A204.1 (cell line): ENCODE data around the gene TRIM59.
"Not testable (repeated sequence)": the region's sequence is repeated elsewhere in the genome, so short reads cannot be mapped to it uniquely, and the experiment has no call there.

Experiments
- FAIRE-seq: peaks from 2 replicates; lab custom pipeline; 2012; peaks lifted over from hg19 to GRCh38; lab: Jason Lieb, UNC

The TRIM59 gene

GRCh38 chr3:160455846-160456245 lies 6.3 kb upstream of the TRIM59 start:
- no peak for FAIRE-seq

GRCh38 chr3:160454995-160455394 lies 5.4 kb upstream of the TRIM59 start:
- FAIRE-seq = no peak

DNA sequence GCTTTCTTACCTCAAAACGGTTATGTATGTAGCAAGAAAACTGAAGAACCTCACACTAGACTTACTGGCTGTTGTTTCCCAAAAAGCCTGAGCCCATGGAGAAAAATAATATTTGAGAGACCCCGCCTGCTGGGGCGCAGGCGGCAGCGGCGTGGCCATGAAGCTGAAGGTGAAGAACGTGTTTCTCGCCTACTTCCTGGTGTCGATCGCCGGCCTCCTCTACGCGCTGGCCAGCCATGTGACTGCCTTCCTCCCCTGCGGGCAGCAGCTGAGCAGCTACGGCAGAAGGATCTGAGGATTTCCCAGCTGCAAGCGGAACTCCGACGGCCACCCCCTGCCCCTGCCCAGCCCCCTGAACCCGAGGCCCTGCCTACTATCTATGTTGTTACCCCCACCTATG lies 2.7 kb upstream of the TRIM59 start:
- not testable (repeated sequence) for FAIRE-seq

DNA sequence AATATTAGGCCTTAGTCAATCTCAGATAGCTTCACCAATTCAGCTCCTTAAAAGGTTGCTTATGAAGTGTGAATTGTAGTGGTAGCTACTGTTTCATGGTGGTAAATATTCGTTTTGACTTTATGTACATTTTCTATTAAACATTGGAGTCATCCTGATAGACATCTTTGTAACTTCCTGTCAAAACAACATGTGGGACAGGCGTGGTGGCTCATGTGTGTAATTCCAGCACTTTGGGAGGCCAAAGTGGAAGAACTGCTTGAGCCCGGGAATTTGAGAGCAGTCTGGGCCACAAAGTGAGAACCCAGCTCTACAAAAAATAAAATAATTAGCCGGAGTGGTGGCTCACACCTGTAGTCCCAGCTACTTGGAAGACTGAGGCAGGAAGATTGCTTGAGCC lies 2.0 kb upstream of the TRIM59 start:
- FAIRE-seq = no peak

DNA sequence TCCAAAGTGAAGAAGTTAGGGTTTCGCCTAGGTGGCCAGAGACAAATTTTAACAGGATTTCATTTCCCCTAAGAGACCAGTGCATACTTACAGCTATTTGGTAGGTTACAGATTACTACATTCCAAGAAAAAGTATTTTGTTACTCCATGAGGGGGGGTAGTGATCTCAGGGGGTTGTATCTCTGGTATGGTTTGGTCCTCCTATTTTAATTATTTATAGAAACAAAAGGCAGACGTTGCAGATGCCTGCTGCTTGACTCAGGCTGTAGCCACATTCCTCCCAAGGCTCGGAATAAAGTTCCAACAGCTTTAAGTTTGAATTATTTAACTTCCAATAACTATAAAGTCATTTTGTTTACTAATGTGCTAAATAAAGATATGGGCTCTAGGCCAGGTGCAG lies 1.3 kb upstream of the TRIM59 start:
- no peak for FAIRE-seq

DNA sequence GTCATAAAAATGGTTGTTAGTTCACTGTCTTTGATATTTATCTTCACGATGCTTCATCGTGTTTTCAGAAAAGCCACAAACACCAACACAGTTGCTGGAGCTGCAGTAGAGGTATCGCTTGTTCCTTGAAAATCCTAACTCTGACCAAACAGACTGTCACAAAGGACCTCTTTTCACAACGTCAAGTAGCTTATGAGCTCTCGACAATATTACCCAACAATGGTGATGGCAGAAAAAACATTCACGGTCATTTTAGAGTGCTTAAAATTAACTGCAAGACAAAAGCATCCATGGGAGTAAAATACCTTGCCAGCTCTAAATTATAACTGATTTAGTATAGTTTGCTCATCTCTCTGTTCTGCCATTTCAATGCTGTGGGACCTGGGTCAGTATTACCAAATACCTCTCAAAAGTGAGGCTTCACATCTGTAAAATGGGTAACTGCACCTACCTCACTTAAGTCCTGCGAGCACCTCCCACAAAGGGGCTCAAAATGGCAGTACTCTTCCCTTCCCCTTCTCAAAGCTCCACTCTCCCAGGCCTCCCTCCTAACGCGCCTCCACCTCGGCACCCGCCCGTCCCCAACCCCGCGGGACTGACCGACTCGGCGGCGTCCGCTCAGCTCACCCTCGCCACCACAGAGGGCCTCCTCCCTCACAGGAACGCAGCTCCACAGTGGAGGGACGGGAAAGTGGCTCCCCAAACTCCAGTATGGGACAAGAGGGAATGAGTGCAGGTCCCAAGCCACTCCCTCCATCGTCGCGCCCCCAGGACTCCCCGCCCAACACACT lies 546 bp downstream of the TRIM59 start:
- FAIRE-seq = no peak

DNA sequence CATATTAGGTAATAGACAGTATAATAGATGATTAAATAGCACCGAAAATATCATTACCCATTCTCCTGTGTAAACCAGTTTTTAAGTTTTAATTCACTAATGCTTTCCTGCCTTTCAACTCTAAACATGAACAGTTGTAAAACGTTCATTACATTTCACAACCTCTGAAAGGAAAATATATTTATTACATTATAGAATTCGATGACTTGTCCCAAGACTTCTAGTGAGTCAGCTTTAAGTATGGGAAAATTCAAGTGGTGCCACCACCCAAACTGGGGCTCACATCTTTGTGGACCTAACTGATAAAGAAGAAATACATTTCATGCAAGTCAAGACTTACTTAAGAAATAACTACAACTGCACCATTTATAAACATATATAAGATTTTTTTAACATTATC lies 2.0 kb downstream of the TRIM59 start:
- no peak for FAIRE-seq

DNA sequence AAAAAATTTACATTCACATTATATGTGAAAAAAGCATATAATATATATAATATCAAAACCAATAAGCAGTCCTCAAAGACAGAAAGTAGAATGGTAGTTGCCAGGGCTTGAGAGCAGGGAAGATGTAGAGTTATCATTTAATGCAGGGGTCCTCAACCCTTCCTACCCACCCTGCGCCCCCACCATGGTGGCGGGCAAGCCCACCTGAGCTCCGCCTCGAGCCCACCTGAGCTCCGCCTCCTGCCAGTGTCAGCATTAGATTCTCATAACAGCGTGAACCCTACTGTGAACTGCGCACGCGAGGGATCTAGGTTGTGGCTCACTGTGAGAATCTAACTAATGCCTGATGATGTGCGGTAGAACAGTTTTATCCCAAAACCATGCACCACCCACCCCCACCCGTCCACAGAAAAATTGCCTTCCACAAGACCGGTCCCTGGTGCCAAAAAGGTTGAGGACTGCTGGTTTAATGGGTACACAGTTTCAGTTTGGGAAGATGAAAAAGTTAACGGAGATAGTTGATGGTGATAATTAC lies 3.0 kb downstream of the TRIM59 start:
- no peak for FAIRE-seq

DNA sequence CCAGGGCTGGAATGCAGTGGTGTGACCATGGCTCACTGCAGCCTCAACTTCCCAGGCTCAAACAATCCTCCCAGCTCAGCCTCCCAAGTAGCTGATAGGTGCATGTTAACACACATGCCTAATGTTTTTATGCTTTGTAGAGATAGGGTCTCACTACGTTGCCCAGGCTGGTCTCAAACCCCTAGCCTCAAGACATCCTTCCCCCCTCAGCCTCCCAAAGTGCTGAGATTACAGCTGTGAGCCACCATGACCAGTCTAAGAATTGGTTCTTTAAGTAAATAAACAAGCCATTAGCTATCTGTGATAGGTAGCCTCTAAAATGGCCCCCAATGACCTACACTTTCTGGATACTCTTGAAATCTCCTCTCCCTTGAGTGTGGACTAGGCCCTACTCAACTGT lies 3.7 kb downstream of the TRIM59 start:
- FAIRE-seq = no peak

GRCh38 chr3:160444411-160444810 lies 5.2 kb downstream of the TRIM59 start:
- no peak for FAIRE-seq

DNA sequence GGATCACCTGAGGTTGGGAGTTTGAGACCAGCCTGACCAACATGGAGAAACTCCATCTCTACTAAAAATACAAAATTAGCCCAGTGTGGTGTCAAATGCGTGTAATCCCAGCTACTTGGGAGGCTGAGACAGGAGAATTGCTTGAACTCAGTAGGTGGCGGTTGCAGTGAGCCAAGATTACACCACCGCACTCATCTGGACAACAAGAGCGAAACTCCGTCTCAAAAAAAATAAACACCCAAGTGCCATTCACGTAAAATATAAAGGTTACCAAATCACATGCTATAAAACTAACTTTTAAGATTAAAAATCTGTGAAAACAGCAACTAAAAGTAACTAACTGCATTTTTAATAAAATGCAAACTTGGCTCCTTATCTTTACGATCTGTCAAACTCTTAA lies 8.9 kb downstream of the TRIM59 start:
- FAIRE-seq = no peak

- no peak for FAIRE-seq
These were observed 12.5 kb downstream of the TRIM59 start for GRCh38 chr3:160437083-160437455.

DNA sequence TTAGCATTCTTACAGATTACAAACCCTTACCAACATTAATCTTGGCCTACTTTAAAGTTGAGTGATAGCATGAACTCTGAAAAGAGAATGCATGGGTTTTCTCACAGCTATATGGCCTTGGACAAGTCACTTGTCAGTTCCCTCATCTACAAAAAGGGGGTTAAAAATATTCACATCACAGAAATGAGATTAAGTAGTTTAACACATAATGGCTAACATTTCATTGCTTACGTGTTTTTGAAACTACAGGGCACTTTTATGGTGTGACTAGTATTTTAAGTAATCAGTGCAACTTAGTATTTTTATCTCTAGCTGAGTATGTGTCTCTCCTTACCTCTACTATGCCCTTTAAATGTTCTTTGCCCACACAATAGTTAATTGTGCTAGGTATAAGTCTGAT lies 13.8 kb downstream of the TRIM59 start:
- FAIRE-seq = no peak

DNA sequence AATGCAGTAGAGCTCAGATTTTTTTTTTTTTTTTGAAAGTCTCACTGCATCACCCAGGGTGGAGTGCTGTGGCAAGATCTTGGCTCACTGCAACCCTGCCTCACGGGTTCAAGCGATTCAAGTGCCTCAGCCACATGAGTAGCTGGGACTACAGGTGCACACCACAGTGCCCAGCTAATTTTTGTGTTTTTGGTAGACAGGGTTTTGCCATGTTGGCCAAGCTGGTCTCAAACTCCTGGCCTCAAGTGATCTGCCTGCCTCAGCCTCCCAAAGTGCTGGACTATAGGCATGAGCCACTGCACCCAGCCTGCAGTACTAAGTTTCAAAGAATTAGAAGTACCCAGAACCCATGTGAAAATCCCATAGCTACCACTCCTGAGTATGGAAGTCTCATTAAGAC lies 14.5 kb downstream of the TRIM59 start:
- no peak for FAIRE-seq

GRCh38 chr3:160434071-160434470 lies 15.5 kb downstream of the TRIM59 start:
- no peak for FAIRE-seq

DNA sequence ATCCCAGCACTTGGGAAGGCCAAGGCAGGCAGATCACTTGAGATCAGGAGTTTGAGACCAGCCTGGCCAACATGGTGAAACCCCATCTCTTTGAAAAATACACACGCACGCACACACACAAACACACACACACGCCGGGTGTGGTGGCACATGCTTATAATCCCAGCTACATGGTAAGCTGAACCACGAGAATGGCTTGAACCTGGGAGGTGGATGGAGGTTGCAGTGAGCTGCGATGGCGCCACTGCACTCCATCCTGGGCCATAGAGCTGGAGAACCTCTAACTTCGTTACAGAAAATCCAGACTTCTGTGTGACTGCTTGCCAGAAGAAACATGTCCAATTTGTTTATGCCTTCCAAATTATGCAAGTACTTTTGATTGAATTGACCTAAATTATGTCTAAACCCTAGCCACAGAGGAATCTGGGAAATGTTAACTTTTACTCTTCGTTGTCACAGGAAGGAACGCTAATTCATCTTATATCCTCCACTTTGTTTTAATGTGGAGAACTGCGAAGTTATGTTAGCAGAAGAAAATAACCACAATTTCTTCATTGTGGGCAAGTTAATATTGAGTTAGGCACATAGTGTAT lies 21.7 kb downstream of the TRIM59 start:
- no peak for FAIRE-seq

DNA sequence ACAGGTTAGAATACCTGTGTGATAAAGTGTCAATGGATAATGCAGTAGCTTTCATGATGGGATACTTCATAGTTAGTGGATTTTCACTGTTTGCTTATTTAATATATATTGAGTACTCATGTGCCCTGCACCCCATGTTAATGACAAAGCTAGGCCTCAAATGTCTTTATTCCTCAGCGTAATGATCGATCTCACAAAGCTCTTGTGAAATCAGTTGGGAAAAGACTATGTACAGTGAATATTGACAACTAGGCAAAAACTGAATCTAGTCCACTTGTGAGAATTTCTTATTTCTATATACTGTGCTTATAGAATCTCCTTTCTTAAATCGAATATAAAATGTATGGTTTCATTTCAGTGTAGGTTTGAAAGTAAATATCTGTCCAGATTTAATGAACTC lies 32.3 kb downstream of the TRIM59 start:
- no peak for FAIRE-seq

GRCh38 chr3:160413613-160414248 lies 35.9 kb downstream of the TRIM59 start:
- peak; percentile 93 for FAIRE-seq

- no peak for FAIRE-seq
These were observed 37.1 kb downstream of the TRIM59 start for GRCh38 chr3:160412477-160412876.

DNA sequence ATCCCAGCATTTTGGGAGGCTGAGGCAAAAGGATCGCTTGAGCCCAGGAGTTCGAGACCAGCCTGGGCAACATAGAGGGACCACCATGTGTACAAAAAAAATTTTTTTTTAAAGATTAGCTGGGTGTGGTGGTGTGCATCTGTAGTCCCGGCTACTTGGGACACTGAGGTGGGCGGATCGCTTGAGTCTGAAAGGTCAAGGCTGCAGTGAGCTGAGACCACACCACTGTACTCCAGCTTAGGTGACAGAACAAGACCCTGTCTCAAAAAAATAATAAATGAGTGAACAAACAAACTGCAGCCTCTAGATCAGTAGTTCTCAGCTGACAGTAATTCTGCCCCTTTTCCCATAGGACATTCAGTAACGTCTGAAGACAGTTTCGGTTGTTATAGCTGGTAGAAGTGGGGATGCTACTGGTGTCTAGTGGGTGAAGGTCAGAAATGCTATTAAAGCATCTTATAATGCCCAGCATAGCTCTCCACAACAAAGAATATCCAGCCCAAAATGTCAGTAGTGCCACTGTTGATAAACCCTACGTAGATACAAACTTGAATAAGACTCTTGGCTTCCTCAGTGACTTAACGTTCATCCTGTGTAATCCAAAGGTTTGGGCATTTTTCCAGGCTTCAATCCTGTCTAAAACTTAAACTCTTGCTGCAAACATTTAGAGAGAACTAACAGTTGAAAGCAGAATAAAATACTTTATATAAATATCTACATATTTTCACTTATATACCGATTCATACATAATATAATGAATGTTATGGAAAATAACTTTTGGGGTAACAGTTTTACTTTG lies 39.6 kb downstream of the TRIM59 start:
- FAIRE-seq = peak; percentile 46

- no peak for FAIRE-seq
These were observed 45.7 kb downstream of the TRIM59 start for GRCh38 chr3:160403796-160404470.

DNA sequence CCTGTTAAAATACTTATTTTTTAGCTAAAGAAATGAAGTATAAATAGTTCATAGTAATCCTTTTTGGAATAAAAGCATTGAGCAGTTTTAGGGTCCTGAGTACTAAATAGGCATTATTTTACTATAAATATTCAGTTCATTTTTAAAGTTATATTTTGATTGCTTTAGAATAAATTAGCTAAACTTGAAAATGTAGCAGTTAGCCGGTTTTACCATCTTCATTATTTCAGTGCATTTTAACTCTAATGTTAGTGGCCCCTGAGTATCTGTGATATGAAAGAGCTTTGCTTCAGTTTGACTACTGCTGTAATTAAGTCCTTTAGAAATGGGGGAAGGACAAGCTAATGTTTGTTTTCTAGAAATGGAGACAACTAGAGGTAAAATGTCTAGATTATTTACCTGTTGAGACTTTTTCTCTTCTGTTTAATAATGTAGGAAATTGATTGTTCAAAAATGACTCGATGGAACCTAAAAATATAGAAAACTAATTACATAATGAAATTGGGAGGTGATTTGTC lies 46.5 kb downstream of the TRIM59 start:
- no peak for FAIRE-seq
